SK-N-SH (cell line): ENCODE results near the gene CINP. TPM values are rescaled to one million over a fixed set of nuclear protein-coding genes. Genes with fewer than 3 reads are reported as not detected.

Source experiments
- CTCF ChIA-PET: fragments of 300-600, 350-600 bp; formaldehyde crosslinking; extraction: SDS; loops from one replicate; lab custom pipeline; 2021; lab: Yijun Ruan, JAX
- POLR2A ChIA-PET: fragments of 350-600 bp; sonication (Branson Sonifier 250); formaldehyde crosslinking; extraction: SDS; loops from one replicate; lab custom pipeline; 2020; ENCODE audit warnings: antibody characterized with exemption, inconsistent platforms; lab: Yijun Ruan, JAX
- DNase-seq: peaks from one replicate; pipeline ENCODE4 v3.0.0; 2012
- H2AFZ ChIP-seq: fragments of 200-600 bp; sonication (generic); 2 replicates; pipeline ENCODE4 v1.8.1; 2016; ENCODE audit warnings: antibody characterized with exemption, mild to moderate bottlenecking, low read depth
- H3F3A ChIP-seq: fragments of 200-600 bp; sonication (generic); replicated peaks from 2 replicates; pipeline ENCODE3; 2016; ENCODE audit warnings: antibody characterized with exemption, mild to moderate bottlenecking; ENCODE audit not compliant: insufficient read depth
- H3K27ac ChIP-seq, 2 experiments: fragments of 200-500 bp in 1 of 2; fragments of 200-600 bp in 1 of 2; sonication (Bioruptor generic) in 1 of 2; sonication (generic), shearing (Covaris generic) in 1 of 2; 2 replicates each; pipeline versions ENCODE4 v1.5.1 to v1.6.1; 2014 to 2016; ENCODE audit warnings: low read depth in 2 of 2, inconsistent platforms in 1 of 2, low read length in 1 of 2, mild to moderate bottlenecking in 1 of 2, mixed read lengths in 1 of 2
- H3K27me3 ChIP-seq: fragments of 200-600 bp; sonication (generic), shearing (Covaris generic); 2 replicates; pipeline ENCODE4 v1.6.1; 2016; ENCODE audit warnings: mixed run types; ENCODE audit not compliant: insufficient read depth
- H3K36me3 ChIP-seq, 2 experiments: fragments of 200-500 bp in 1 of 2; fragments of 200-600 bp in 1 of 2; sonication (Bioruptor generic) in 1 of 2; sonication (generic) in 1 of 2; replicated peaks in 1 of 2; 2 replicates each; pipeline versions ENCODE3 to v1.5.1; 2014 to 2016; ENCODE audit warnings: low read length in 1 of 2, mild to moderate bottlenecking in 1 of 2; ENCODE audit not compliant: insufficient read depth in 2 of 2, control insufficient read depth in 1 of 2
- H3K4me1 ChIP-seq, 2 experiments: fragments of 200-500 bp in 1 of 2; fragments of 200-600 bp in 1 of 2; sonication (Bioruptor generic) in 1 of 2; sonication (generic), shearing (Covaris generic) in 1 of 2; 2 replicates each; pipeline versions ENCODE4 v1.5.1 to v1.6.1; 2014 to 2016; ENCODE audit warnings: low read depth in 1 of 2, low read length in 1 of 2, mixed run types in 1 of 2; ENCODE audit not compliant: insufficient read depth in 2 of 2, control insufficient read depth in 1 of 2
- H3K4me2 ChIP-seq: fragments of 200-600 bp; sonication (generic), shearing (Covaris generic); 2 replicates; pipeline ENCODE4 v1.6.1; 2017; ENCODE audit warnings: mixed run types
- H3K4me3 ChIP-seq, 2 experiments: fragments of 200-500 bp in 1 of 2; fragments of 200-600 bp in 1 of 2; sonication (Bioruptor generic) in 1 of 2; sonication (generic), shearing (Covaris generic) in 1 of 2; 2 replicates each; pipeline versions ENCODE4 v1.5.1 to v1.8.1; 2014 to 2016; ENCODE audit warnings: low read depth in 2 of 2, inconsistent platforms in 1 of 2, low read length in 1 of 2, mild to moderate bottlenecking in 1 of 2, mixed read lengths in 1 of 2, moderate library complexity in 1 of 2
- H3K79me2 ChIP-seq: fragments of 200-600 bp; sonication (generic); 2 replicates; pipeline ENCODE4 v1.8.1; 2017; ENCODE audit warnings: mild to moderate bottlenecking; ENCODE audit not compliant: insufficient read depth
- H3K9ac ChIP-seq: fragments of 200-600 bp; sonication (generic); 2 replicates; pipeline ENCODE4 v1.6.1; 2017; ENCODE audit warnings: mixed run types
- H3K9me2 ChIP-seq: fragments of 200-600 bp; sonication (generic); 2 replicates; pipeline ENCODE4 v1.6.1; 2017; ENCODE audit warnings: mixed run types
- H3K9me3 ChIP-seq: fragments of 200-600 bp; sonication (generic); 2 replicates; pipeline ENCODE4 v1.6.1; 2017; ENCODE audit warnings: mixed run types, mild to moderate bottlenecking, moderate library complexity
- H4K20me1 ChIP-seq: fragments of 200-600 bp; sonication (generic); 2 replicates; pipeline ENCODE4 v1.6.1; 2017; ENCODE audit warnings: mild to moderate bottlenecking, mixed run types; ENCODE audit not compliant: insufficient read depth
- CHD2 ChIP-seq: fragments of 150-350 bp; IDR thresholded peaks from 2 replicates; pipeline ENCODE4 v1.6.1; 2018; ENCODE audit warnings: low read length; ENCODE audit not compliant: partially characterized antibody
- EP300 ChIP-seq, 2 experiments: IDR thresholded peaks; 2 replicates each; pipeline versions ENCODE4 v1.4.0 to v1.6.1; 2012; ENCODE audit warnings: borderline replicate concordance in 1 of 2, low read depth in 1 of 2, low read length in 1 of 2
- MEF2A ChIP-seq: IDR thresholded peaks from 2 replicates; pipeline ENCODE4 v1.4.0; 2012; ENCODE audit warnings: low read depth, borderline replicate concordance
- MXI1 ChIP-seq: IDR thresholded peaks from 2 replicates; pipeline ENCODE4 v1.6.1; 2012; ENCODE audit warnings: mild to moderate bottlenecking, low read depth, low read length, improper control_type of control experiment
- RXRA ChIP-seq: IDR thresholded peaks from 2 replicates; pipeline ENCODE4 v1.4.0; 2012; ENCODE audit warnings: low read depth, mild to moderate bottlenecking, borderline replicate concordance
- SIN3A ChIP-seq: IDR thresholded peaks from 2 replicates; pipeline ENCODE4 v1.6.1; 2012; ENCODE audit warnings: low read depth, mild to moderate bottlenecking, low read length, moderate library complexity, borderline replicate concordance
- TCF12 ChIP-seq: IDR thresholded peaks from 2 replicates; pipeline ENCODE4 v1.4.0; 2012
- TEAD4 ChIP-seq: IDR thresholded peaks from 2 replicates; pipeline ENCODE4 v1.4.0; 2012; ENCODE audit warnings: mild to moderate bottlenecking, borderline replicate concordance; ENCODE audit not compliant: insufficient read depth
- YY1 ChIP-seq: IDR thresholded peaks from 2 replicates; pipeline ENCODE4 v1.4.0; 2012; ENCODE audit warnings: low read depth, mild to moderate bottlenecking
- WGBS: methylation state at CpG from one replicate; pipeline ENCODE4 v1.1.6; 2017; ENCODE audit warnings: low lambda C conversion rate; 5-methylcytosine and 5-hydroxymethylcytosine counted together
- polyA plus RNA-seq, 3 experiments: library from polyadenylated mRNA; depleted of rRNA; stranded (reverse); fragments of >200 nt; gene quantifications; 2 replicates each; pipeline ENCODE4 v1.2.3, GENCODE V29; 2012
- TF ChIP-seq, protein P1 (sequence below): IDR thresholded peaks from 2 replicates; pipeline ENCODE4 v1.4.0; 2012; ENCODE audit warnings: low read depth
- TF ChIP-seq, protein P2 (sequence below): fragments of 200-600 bp; sonication (generic); IDR thresholded peaks from 2 replicates; pipeline ENCODE4 v1.6.1; 2017; ENCODE audit warnings: antibody characterized with exemption, mild to moderate bottlenecking, moderate library complexity

CINP gene
- polyA plus RNA-seq, 1 of the 3 experiments (the other 2 are of a cell fraction) = 50.4 TPM

DNA sequence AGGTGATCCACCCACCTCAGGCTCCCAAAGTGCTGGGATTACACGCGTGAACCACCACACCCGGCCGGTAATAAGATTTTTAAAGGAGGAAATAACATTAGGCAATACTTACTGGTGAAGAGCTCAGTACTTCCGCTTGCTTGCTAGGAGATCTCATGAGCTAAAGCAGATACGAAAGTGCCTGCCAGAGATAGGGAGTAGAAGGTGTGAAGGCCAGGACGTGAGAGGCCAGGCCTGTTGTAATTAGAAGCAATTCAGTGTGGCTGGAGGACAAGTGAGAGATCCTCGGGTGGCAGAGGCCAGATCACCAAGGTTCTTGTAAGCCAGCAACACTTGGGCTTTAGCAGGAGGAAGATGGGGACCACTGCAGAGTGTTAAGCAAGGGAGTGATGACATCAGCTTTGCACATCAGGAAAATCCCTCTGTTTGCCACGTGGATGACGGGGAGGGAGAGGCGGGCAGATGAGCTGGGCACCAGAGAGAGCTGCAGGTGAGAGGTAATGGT, 7.7 kb upstream of the CINP start:
- TF ChIP-seq TCF12 (no peak), TEAD4 (no peak), RXRA (no peak), MXI1 (no peak), MEF2A (no peak), EP300 (IDR thresholded peaks at IDR 0.05; ENCODE audit: borderline replicate concordance in 1 of 2, low read depth in 1 of 2, low read length in 1 of 2) (no peak)
- no peaks in the 10 kb centered on the region for H3K27me3 ChIP-seq
- no peak overlapping the region for H3K4me3 ChIP-seq
- no peak for DNase-seq
- H3K27ac ChIP-seq = no peak overlapping the region
- no peaks in the 10 kb centered on the region for H4K20me1 ChIP-seq
- H3K9me3 ChIP-seq = no peaks in the 10 kb centered on the region
- 91% methylated on average over 11 of the region's 11 CpGs for WGBS
- H3K4me1 ChIP-seq = no peaks in the 10 kb centered on the region; a peak in 1 of 4 replicates
- H3K36me3 ChIP-seq = no peaks in the 10 kb centered on the region
- H3F3A ChIP-seq = no peaks in the 10 kb centered on the region
- no peaks in the 10 kb centered on the region for H3K9me2 ChIP-seq
- H2AFZ ChIP-seq = no peak overlapping the region
- CTCF ChIA-PET = interaction anchor here (0.6 kb wide), 1 partner anchor 338 kb away, joined by 3 read pairs; no protein-coding TSS in a partner anchor
- H3K9ac ChIP-seq = no peak overlapping the region
- no peak overlapping the region for H3K4me2 ChIP-seq
- peaks cover 72% of the 10 kb centered on the region for H3K79me2 ChIP-seq
- POLR2A ChIA-PET = no interaction called here

DNA sequence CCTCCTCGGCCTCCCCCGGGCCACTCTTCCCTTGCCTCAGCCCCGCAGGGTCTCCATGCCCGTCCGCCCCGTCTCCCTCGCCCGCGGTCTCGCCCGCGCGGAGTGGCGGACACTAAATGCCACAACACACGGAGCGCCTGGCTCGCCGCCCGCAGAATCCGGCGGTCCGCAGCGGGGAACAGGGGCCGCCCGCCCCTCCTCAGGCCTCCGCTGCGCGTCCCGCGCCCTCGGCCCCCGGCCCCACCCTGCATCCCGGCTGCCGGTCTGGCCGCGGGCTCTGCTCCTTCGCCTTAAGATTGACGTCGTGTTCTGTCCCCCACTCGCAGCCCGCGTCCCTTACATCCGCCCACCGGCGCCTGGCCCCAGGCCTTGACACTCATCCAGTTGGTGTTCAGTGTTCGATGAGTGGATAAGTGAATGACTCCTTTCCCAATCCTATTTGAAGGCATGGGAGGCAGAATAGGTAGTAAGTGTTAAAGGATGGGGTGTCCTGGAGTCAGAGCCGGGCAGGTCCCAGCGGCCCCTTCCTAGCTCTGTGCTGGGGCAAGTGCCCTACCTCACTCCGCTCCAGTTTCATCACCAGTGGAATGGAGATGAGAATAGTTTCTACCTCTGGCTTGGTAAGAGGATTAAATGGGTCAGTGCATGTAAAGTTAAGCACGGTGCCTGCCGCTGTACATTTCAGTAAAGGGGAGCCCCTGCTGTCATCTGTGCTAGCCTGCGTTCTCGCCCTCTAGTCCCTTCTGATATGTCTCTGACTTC, 673 bp upstream of the CINP start:
- no peaks in the 10 kb centered on the region for H3K27me3 ChIP-seq
- POLR2A ChIA-PET = no interaction called here

More for the DNA sequence above, 673 bp upstream of the CINP start:
- H2AFZ ChIP-seq = peak overlapping the region; percentile 88
- H3F3A ChIP-seq = peaks cover 4% of the 10 kb centered on the region
- H4K20me1 ChIP-seq = no peaks in the 10 kb centered on the region
- H3K4me1 ChIP-seq = peaks cover 14 to 15% of the 10 kb centered on the region in 2 experiments
- H3K79me2 ChIP-seq = peaks cover 71% of the 10 kb centered on the region
- CTCF ChIA-PET = no interaction called here
- WGBS = 8% methylated on average over 22 of the region's 53 CpGs
- peak overlapping the region; percentile 87 for H3K9ac ChIP-seq
- no peaks in the 10 kb centered on the region for H3K9me3 ChIP-seq
- TF ChIP-seq, protein P1, sequence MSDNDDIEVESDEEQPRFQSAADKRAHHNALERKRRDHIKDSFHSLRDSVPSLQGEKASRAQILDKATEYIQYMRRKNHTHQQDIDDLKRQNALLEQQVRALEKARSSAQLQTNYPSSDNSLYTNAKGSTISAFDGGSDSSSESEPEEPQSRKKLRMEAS = no peak
- TF ChIP-seq RXRA (no peak), SIN3A (no peak), CHD2 (no peak), YY1 (no peak)
- TF ChIP-seq, protein P2, sequence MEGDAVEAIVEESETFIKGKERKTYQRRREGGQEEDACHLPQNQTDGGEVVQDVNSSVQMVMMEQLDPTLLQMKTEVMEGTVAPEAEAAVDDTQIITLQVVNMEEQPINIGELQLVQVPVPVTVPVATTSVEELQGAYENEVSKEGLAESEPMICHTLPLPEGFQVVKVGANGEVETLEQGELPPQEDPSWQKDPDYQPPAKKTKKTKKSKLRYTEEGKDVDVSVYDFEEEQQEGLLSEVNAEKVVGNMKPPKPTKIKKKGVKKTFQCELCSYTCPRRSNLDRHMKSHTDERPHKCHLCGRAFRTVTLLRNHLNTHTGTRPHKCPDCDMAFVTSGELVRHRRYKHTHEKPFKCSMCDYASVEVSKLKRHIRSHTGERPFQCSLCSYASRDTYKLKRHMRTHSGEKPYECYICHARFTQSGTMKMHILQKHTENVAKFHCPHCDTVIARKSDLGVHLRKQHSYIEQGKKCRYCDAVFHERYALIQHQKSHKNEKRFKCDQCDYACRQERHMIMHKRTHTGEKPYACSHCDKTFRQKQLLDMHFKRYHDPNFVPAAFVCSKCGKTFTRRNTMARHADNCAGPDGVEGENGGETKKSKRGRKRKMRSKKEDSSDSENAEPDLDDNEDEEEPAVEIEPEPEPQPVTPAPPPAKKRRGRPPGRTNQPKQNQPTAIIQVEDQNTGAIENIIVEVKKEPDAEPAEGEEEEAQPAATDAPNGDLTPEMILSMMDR = no peak
- peak overlapping the region; percentile 89 for H3K4me2 ChIP-seq
- H3K27ac ChIP-seq = peak overlapping the region; percentile 79 to 80
- peaks cover 9 to 10% of the 10 kb centered on the region in 2 experiments for H3K36me3 ChIP-seq
- no peaks in the 10 kb centered on the region for H3K9me2 ChIP-seq
- peak overlapping the region; percentile 91 to 93 for H3K4me3 ChIP-seq
- no peak for DNase-seq
